Measurements from ENCODE around the gene SLC36A1. TPM values are rescaled to one million over a fixed set of nuclear protein-coding genes. Genes with fewer than 3 reads are reported as not detected.

Gene SLC36A1
- total RNA-seq, 2 experiments from 2014 or later, result 11.6 to 12.1 TPM

DNA sequence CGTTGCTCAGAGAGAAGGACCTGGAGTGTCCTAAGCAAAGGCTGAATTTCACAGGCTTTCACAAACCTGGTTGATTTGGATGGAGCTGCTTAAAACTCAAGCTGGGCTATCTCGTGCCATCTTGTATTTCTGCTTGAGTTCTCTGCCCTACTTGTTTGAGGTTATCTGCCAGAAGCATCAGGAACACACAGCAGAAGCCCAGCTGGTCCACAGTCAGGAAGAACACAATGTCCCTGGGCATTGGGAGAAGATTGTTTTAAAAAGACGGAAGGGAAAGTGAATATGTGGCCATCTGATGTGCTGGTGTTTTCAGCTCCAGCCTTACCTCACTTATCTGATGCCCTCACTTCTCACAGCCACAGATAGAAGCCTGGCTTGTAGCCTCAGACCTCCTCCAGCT, 32.9 kb upstream of the SLC36A1 start:
- ChIA-PET CTCF (ENCODE audit: unreplicated experiment) (no interaction called here), POLR2A (interaction anchor here (0.6 kb wide), 1 partner anchor 12 kb away, joined by 3 read pairs; no protein-coding TSS in a partner anchor)
- DNase-seq (ENCODE audit: low spot score), result no peak
- Histone ChIP-seq H3K36me3 (ENCODE audit: insufficient read depth, low read length) (no peaks in the 10 kb centered on the region), H3K4me1 (ENCODE audit: insufficient read depth, low read length, poor library complexity, severe bottlenecking) (no peaks in the 10 kb centered on the region), H3K79me2 (ENCODE audit: insufficient read depth, low read depth, low read length) (no peaks in the 10 kb centered on the region), H4K20me1 (ENCODE audit: insufficient read depth, low read length) (no peaks in the 10 kb centered on the region), H3K4me3 (ENCODE audit: low read depth, low read length, poor library complexity, severe bottlenecking) (no peak overlapping the region), H3K9me2 (ENCODE audit: insufficient read depth, low read length) (no peaks in the 10 kb centered on the region), H3K4me2 (ENCODE audit: low read length) (no peak overlapping the region), H3K9me3 (ENCODE audit: low read length) (peaks cover 8% of the 10 kb centered on the region; the same call in 1 of the 2 replicates), H2AFZ (ENCODE audit: low read length) (no peak overlapping the region), H3K27ac (ENCODE audit: low read depth, low read length, poor library complexity, severe bottlenecking) (no peak overlapping the region)
- TF ChIP-seq, protein P1, sequence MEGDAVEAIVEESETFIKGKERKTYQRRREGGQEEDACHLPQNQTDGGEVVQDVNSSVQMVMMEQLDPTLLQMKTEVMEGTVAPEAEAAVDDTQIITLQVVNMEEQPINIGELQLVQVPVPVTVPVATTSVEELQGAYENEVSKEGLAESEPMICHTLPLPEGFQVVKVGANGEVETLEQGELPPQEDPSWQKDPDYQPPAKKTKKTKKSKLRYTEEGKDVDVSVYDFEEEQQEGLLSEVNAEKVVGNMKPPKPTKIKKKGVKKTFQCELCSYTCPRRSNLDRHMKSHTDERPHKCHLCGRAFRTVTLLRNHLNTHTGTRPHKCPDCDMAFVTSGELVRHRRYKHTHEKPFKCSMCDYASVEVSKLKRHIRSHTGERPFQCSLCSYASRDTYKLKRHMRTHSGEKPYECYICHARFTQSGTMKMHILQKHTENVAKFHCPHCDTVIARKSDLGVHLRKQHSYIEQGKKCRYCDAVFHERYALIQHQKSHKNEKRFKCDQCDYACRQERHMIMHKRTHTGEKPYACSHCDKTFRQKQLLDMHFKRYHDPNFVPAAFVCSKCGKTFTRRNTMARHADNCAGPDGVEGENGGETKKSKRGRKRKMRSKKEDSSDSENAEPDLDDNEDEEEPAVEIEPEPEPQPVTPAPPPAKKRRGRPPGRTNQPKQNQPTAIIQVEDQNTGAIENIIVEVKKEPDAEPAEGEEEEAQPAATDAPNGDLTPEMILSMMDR (conservative IDR thresholded peaks at IDR 0.05; ENCODE audit: low read length), result no peak
- no peak for TF ChIP-seq EZH2phosphoT487 (IDR thresholded peaks at IDR 0.05; ENCODE audit: borderline replicate concordance, low read depth, low read length)
- no TSS peak for BruUV-seq (replicated peaks)
- intact Hi-C loops (cut with micrococcal nuclease; ENCODE audit: unreplicated experiment), result no loop called here

DNA sequence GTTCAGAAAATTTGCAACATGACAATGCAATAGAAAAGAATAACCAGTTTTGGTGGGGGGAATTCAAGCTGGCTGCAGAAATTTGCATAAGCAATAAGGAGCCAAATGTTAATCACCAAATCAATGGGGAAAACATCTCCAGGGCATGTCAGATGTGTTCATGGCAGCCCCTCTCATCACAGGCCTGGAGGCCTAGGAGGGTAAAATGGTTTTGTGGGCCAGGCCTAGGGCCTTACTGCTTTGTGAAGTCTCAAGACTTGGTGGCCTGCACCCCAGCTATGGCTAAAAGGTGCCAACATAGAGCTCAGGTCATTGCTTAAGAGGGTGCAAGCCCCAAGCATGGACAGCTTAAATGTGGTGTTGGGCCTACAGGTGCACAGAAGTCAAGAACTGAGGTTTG, 29.7 kb upstream of the SLC36A1 start:
- Histone ChIP-seq H2AFZ (ENCODE audit: low read length) (no peak overlapping the region), H3K9me2 (ENCODE audit: insufficient read depth, low read length) (no peaks in the 10 kb centered on the region), H4K20me1 (ENCODE audit: insufficient read depth, low read length) (no peaks in the 10 kb centered on the region), H3K4me1 (ENCODE audit: insufficient read depth, low read length, poor library complexity, severe bottlenecking) (no peaks in the 10 kb centered on the region), H3K9me3 (ENCODE audit: low read length) (peaks cover 8% of the 10 kb centered on the region; the same call in 1 of the 2 replicates), H3K79me2 (ENCODE audit: insufficient read depth, low read depth, low read length) (no peaks in the 10 kb centered on the region), H3K4me3 (ENCODE audit: low read depth, low read length, poor library complexity, severe bottlenecking) (no peak overlapping the region), H3K27ac (ENCODE audit: low read depth, low read length, poor library complexity, severe bottlenecking) (no peak overlapping the region), H3K36me3 (ENCODE audit: insufficient read depth, low read length) (no peaks in the 10 kb centered on the region), H3K4me2 (ENCODE audit: low read length) (no peak overlapping the region)
- TF ChIP-seq, protein P1 (conservative IDR thresholded peaks at IDR 0.05; ENCODE audit: low read length), result no peak
- intact Hi-C loops (cut with micrococcal nuclease; ENCODE audit: unreplicated experiment), result no loop called here
- no TSS peak for BruUV-seq (replicated peaks)
- ChIA-PET CTCF (ENCODE audit: unreplicated experiment) (no interaction called here), POLR2A (no interaction called here)
- no peak for DNase-seq (ENCODE audit: low spot score)

DNA sequence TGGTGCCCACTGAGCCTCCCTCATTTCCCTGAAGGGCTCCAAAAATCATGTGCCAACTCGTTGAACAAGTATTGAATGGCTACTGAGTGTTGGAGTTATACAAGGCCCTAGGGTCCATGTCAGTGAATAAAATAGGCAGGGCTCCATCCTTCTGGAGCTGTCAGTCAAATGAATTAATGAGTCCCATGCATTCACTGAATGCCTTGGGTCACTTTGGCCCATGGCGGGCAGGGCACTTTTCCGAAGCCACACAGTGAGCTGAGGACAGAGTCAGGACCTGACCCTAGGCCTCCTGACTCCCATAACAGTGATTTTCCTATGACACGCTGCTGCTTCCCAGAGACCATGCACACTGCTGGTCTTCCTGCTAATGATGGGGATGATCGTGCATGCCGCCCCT, 27.3 kb upstream of the SLC36A1 start:
- intact Hi-C loops (cut with micrococcal nuclease; ENCODE audit: unreplicated experiment), result no loop called here
- BruUV-seq (replicated peaks), result no TSS peak

More for the DNA sequence above, 27.3 kb upstream of the SLC36A1 start:
- H3K4me2 ChIP-seq (ENCODE audit: low read length), result no peak overlapping the region
- no peaks in the 10 kb centered on the region for H3K9me2 ChIP-seq (ENCODE audit: insufficient read depth, low read length)
- no peak overlapping the region for H3K4me3 ChIP-seq (ENCODE audit: low read depth, low read length, poor library complexity, severe bottlenecking)
- no peak overlapping the region for H2AFZ ChIP-seq (ENCODE audit: low read length)
- no peak overlapping the region for H3K27ac ChIP-seq (ENCODE audit: low read depth, low read length, poor library complexity, severe bottlenecking)
- TF ChIP-seq, protein P1 (conservative IDR thresholded peaks at IDR 0.05; ENCODE audit: low read length), result no peak
- TF ChIP-seq EZH2phosphoT487 (IDR thresholded peaks at IDR 0.05; ENCODE audit: borderline replicate concordance, low read depth, low read length), result no peak
- peaks cover 8% of the 10 kb centered on the region; the same call in 1 of the 2 replicates for H3K9me3 ChIP-seq (ENCODE audit: low read length)
- H4K20me1 ChIP-seq (ENCODE audit: insufficient read depth, low read length), result no peaks in the 10 kb centered on the region
- CTCF ChIA-PET (ENCODE audit: unreplicated experiment), result no interaction called here
- H3K79me2 ChIP-seq (ENCODE audit: insufficient read depth, low read depth, low read length), result no peaks in the 10 kb centered on the region
- DNase-seq (ENCODE audit: low spot score), result no peak
- POLR2A ChIA-PET, result no interaction called here
- no peaks in the 10 kb centered on the region for H3K36me3 ChIP-seq (ENCODE audit: insufficient read depth, low read length)
- no peaks in the 10 kb centered on the region for H3K4me1 ChIP-seq (ENCODE audit: insufficient read depth, low read length, poor library complexity, severe bottlenecking)
